ENCODE results near the gene KCNA4. TPM values are rescaled to one million over a fixed set of nuclear protein-coding genes. Genes with fewer than 3 reads are reported as not detected.

Gene KCNA4
- total and polyA plus RNA-seq, 2 donors (not counting 3 experiments of a cell fraction or from before 2014, with no cell fraction given) = not detected

DNA sequence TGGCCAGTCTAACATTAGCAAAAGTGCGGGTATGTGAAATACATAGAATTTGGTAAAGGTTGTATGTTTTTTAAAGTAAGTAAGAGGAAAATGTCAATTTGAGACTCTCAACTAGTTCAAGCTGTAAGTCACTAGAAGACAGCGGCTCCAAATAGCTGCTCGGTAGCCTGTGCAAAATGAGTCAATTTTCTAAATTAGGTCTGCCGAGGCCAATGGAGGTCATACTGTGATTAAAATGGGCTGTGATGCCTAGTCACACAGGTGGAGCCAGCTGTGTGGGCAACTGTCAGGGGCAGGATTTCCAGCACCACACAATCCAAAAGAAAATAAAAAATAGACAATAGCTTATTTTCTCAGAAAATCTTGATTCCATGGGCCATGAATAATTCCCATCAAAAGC is 32.3 kb downstream of the KCNA4 start:
- H3K27me3 ChIP-seq (ENCODE audit: control insufficient read depth in 2 of 2, insufficient read depth in 2 of 2, low read length in 2 of 2) = no peaks in the 10 kb centered on the region
- H3K9me3 ChIP-seq (replicated peaks; ENCODE audit: control insufficient read depth, insufficient read depth, low read length) = peaks cover 1% of the 10 kb centered on the region
- POLR2A ChIA-PET = no interaction called here
- no TSS peak for BruUV-seq (replicated peaks)
- intact Hi-C loops (cut with micrococcal nuclease) (no loop called here), dilution Hi-C loops (cut with MboI; ENCODE audit: extremely low pct_ligation_motif_present, low sequenced_read_pairs) (no loop called here)
- no peaks in the 10 kb centered on the region for H3K36me3 ChIP-seq (ENCODE audit: control insufficient read depth in 2 of 2, extremely low read depth in 1 of 2, insufficient read depth in 2 of 2, low read length in 2 of 2)
- no peaks in the 10 kb centered on the region for H3K9me1 ChIP-seq (replicated peaks; ENCODE audit: control insufficient read depth, extremely low read depth, insufficient read depth, low read length)
- H4K20me1 ChIP-seq (replicated peaks; ENCODE audit: control insufficient read depth, extremely low read depth, insufficient read depth, low read length) = no peaks in the 10 kb centered on the region
- CTCF ChIA-PET = no interaction called here
- no peak overlapping the region for H3K4me3 ChIP-seq (replicated peaks in 1 of 3; ENCODE audit: insufficient read depth in 1 of 3, low read depth in 1 of 3, low read length in 3 of 3)
- H3K79me2 ChIP-seq (ENCODE audit: control insufficient read depth, insufficient read depth, low read length) = no peaks in the 10 kb centered on the region
- H3K4me2 ChIP-seq (ENCODE audit: insufficient read depth, low read length) = no peak overlapping the region
- DNase-seq (ENCODE audit: low read depth, low spot score) = no peak
- TF ChIP-seq POLR2AphosphoS5 (IDR thresholded peaks at IDR 0.05; ENCODE audit: insufficient read depth, low read depth, low read length) (no peak), POLR2A (IDR thresholded peaks at IDR 0.05; ENCODE audit: low read depth, low read length) (no peak), MYC (IDR thresholded peaks at IDR 0.05; ENCODE audit: low read depth, low read length) (no peak), EZH2 (IDR thresholded peaks at IDR 0.05; ENCODE audit: borderline replicate concordance, low read depth, low read length, severe bottlenecking) (no peak), FOS (IDR thresholded peaks at IDR 0.05; ENCODE audit: borderline replicate concordance, insufficient read depth, low read length) (no peak)
- TF ChIP-seq, protein P1, sequence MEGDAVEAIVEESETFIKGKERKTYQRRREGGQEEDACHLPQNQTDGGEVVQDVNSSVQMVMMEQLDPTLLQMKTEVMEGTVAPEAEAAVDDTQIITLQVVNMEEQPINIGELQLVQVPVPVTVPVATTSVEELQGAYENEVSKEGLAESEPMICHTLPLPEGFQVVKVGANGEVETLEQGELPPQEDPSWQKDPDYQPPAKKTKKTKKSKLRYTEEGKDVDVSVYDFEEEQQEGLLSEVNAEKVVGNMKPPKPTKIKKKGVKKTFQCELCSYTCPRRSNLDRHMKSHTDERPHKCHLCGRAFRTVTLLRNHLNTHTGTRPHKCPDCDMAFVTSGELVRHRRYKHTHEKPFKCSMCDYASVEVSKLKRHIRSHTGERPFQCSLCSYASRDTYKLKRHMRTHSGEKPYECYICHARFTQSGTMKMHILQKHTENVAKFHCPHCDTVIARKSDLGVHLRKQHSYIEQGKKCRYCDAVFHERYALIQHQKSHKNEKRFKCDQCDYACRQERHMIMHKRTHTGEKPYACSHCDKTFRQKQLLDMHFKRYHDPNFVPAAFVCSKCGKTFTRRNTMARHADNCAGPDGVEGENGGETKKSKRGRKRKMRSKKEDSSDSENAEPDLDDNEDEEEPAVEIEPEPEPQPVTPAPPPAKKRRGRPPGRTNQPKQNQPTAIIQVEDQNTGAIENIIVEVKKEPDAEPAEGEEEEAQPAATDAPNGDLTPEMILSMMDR (IDR thresholded peaks at IDR 0.05; ENCODE audit: extremely low read depth in 1 of 2, insufficient read depth in 1 of 2, low read depth in 1 of 2, low read length in 2 of 2) = no peak
- TF ChIP-seq, protein P2, sequence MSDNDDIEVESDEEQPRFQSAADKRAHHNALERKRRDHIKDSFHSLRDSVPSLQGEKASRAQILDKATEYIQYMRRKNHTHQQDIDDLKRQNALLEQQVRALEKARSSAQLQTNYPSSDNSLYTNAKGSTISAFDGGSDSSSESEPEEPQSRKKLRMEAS (IDR thresholded peaks at IDR 0.05; ENCODE audit: insufficient read depth, insufficient read length) = no peak
- H3K4me1 ChIP-seq (ENCODE audit: control insufficient read depth, extremely low read depth, insufficient read depth, low read length) = no peaks in the 10 kb centered on the region
- no peak overlapping the region for H3K9ac ChIP-seq (replicated peaks; ENCODE audit: extremely low read depth, insufficient read depth, low read length)
- H3K27ac ChIP-seq (ENCODE audit: insufficient read depth, low read depth, low read length) = no peak overlapping the region
- H2AFZ ChIP-seq (ENCODE audit: low read depth, low read length) = no peak overlapping the region
- FAIRE-seq = no peak

Measured in endothelial cell of umbilical vein (primary cell).